Measurements from ENCODE around the gene CAPZA1.

GRCh38 chr1:112714313-112715263, 95.0 kb downstream of the CAPZA1 start:
- TF ChIP-seq POLR2A (IDR thresholded peaks at IDR 0.05), result peak; percentile 50
- TF ChIP-seq CTCF (IDR thresholded peaks at IDR 0.05), result peak in 1 of 4 experiments; percentile 9
- no peak for TF ChIP-seq POLR2AphosphoS5 (IDR thresholded peaks at IDR 0.05)
